NCI-H2196 (cell line): ENCODE measurements around the gene PTPRG.

Source experiments
- DNase-seq: peaks from one replicate; lab custom pipeline; 2025; ENCODE audit not compliant: unreplicated experiment; lab: John Stamatoyannopoulos, UW

Gene PTPRG

GRCh38 chr3:62295571-62295970, 734.2 kb downstream of the PTPRG start:
- DNase-seq = no peak

DNA sequence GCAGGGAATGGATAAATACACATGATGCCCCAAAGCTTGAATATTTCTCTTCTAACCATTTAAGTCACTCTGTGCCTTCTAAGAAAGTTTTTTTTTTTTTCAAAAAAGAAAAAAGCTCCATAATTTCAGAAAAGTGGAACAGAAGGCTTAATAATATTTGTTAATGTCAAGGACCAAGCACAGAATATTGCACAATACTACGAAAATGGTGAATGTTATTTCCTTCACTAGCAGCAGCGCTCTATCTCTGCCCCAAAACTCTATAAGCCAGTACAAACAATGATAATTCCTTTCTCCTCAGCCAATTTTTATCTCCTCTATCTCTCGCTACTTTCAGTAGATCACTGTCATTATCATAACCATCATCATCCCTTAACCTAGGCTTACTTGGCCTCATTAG, 739.2 kb downstream of the PTPRG start:
- DNase-seq = no peak

DNA sequence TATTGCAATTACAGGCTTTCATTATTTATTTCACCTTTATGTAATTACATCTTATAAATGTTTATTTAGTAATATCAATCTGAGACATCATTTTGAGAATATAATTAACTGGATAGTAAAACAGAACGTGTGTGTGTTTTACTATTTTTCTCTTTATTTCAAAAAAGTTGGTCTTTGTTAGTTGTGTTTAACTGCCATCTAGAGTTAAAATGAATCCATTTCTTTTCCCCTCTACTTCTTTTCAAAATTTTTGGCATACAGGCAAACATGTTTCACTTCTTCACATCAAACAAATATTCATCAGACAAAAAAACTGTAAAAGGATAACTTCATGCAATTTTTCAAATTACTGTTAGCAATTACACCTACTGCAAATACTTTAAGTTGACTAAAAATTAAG, 750.8 kb downstream of the PTPRG start:
- no peak for DNase-seq

GRCh38 chr3:62316525-62316924, 755.2 kb downstream of the PTPRG start:
- no peak for DNase-seq

- DNase-seq = no peak
Measured at GRCh38 chr3:62318365-62318751, 757.0 kb downstream of the PTPRG start.

DNA sequence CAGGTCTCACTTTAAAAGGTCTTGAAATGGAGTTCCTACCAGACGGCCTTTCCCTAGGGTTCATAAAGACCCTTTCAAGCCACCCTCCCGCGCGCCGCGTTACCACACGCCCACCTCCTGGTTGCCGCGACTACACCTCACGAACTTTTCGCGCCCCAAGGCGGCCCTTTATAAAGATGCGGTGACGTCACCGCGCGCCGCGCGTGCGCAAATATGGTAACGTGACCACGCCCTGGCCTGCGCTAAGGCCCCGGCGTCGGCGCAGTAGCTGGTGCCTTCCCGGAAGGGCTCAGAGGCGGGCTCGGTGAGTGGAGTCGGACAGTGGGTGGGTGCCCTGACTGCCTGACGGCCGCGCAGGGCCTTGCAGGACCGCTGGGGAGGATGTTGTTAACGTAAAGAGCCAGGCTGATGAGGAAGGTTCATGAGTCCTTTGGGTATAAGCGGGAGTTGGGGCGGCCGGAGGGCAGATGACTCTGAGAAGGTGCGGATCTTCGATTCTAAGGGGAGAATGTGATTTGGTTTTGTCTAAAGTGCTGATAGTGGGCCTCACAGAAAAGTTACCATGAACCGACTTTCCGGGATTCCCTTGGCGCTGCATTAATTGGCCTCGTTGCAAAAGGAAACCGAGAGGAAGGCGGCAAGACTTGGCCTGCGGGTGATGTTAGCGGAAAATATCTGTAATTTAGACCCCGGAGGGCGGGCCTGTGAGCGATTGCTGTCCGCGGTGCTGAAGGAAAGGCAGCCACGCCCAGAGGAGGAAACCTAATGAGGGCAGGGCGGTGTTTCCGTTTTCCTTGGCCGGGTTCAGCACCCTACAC, 757.6 kb downstream of the PTPRG start:
- DNase-seq = peak; percentile 84

DNA sequence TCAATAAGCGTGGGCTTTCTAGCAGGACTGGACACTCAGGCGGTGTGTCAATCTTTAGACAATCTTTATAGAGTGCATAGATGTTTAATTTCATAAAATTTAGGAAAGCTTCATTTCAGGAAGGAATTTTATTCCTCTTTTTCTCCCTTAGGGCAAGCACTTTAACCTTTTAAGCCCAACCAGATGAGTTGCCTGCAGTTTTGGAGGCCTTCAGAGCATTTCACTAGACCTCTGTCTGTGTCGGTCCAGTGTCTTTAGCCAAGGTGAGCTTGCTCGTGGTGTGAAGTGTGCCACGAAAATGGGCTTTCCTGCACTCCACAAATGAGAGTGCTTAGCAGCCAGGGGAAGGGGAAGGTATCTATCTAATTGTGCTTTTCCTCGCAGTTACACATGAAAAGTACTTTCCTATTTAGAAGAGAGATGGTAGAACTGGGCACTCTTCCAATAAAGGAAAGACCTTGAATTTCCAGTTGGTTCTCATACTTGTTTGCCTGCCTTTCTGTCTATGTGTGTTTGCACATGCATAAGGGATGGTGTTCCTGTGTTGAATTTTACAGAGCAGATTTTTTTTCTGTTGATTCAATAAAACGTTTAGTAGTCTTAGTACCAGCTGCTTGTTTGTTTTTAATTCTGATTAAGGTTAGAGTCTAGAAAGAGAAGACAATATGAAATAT, 758.3 kb downstream of the PTPRG start:
- DNase-seq = peak; percentile 9

GRCh38 chr3:62323241-62323640, 761.9 kb downstream of the PTPRG start:
- no peak for DNase-seq

- DNase-seq = no peak
Measured at GRCh38 chr3:62325896-62326295, 764.5 kb downstream of the PTPRG start.

DNA sequence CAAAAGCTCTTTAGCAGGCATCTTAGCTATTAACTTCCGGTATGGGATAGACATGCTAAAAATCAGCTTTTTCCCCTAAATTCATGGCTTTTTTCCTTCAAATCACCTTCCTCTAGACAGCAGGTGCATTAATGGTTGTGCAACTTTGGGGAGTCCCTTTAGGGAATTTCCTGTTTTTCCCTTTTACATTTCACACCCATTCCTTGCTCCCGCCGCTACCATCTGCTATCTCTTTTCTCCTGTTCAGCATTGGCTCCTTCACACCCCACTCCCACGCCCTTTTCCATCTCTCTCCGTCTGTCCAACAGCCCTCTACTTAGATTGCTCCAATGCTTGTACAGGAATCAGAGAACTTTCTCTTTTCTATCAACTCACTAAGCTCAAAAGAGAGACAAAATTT, 768.6 kb downstream of the PTPRG start:
- no peak for DNase-seq

DNA sequence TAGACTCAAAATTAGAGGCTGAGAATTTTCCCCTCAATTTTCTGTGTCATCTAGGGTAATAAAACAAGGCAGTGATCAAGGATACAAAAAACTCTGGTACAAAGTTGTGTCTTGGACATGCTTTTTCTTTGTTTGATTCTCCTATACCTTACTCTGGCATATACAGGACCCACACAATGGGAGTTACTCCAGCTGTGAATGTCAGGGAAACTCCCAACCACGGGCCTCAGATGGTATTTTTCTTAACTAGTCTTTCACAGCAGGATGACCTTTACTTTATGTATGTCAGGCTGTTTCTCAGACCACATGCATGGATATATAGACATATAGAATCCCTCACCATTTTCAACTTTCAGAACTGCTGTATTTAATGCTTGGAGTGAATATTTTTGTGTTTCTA, 770.6 kb downstream of the PTPRG start:
- DNase-seq = no peak

GRCh38 chr3:62332835-62333244, 771.5 kb downstream of the PTPRG start:
- DNase-seq = peak; percentile 5

DNA sequence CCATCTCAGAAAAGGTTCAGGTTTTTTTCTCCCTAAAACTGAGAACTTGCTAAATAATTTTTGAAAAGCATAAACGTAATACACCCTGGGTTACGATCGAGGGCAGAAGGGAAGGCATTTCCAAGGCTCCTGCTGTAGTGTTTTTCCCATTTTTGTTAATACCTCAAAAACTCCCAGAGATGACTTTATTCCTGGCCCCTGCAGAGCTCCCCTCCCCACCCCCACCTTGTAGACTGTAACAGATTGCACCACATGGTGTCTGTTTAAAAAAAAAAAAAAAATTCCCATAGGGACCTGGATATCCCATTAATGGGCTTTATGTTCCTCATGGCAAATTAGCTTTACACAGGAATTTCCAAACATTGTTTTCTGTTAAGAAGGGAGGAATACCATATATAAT, 773.8 kb downstream of the PTPRG start:
- no peak for DNase-seq

- DNase-seq = no peak
Measured at GRCh38 chr3:62343755-62344154, 782.4 kb downstream of the PTPRG start.
